ENCODE results near the gene ACVR1B. TPM values are rescaled to one million over a fixed set of nuclear protein-coding genes. Genes with fewer than 3 reads are reported as not detected.

The ACVR1B gene
- total and polyA plus RNA-seq, 9 of the 15 experiments (the other 6 are each of a cell fraction or from before 2014, with no cell fraction given), result 0.97 to 15.1 (median 6.8) TPM

DNA sequence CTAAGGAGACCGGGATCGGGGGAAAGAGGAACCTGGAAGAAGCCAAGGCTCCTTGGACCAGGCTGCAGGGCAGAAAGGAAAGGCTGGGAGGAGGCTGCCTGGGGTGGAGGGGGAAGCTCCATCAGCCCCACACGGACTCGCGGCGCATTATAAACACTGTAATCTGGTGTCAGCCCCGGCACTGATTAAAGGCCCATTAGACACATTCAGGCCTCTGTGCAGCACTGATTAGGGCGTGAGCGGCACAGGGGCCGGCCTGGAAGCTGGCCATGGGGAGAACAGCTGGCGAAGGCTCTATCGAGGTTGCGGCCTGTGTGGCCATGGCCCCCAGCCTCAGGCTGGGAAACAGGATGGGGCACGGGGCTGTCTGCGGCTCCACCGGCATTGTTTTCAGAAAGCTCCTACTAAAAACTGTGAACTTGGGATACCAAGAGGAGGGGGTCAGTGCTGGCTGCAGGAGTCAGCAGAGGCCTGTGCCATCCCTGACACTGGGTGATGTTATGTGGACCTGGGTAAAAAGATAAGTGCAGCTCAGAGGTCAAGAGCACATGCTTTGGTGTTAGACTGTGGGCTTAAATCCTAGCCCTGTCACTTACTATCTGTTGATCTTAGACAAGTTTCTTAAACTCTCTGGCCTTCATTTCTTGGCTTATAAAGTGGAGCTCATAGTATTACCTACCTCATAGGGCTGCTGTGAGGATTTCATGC lies 33.6 kb upstream of the ACVR1B start (continued):
- TF ChIP-seq, protein P1, sequence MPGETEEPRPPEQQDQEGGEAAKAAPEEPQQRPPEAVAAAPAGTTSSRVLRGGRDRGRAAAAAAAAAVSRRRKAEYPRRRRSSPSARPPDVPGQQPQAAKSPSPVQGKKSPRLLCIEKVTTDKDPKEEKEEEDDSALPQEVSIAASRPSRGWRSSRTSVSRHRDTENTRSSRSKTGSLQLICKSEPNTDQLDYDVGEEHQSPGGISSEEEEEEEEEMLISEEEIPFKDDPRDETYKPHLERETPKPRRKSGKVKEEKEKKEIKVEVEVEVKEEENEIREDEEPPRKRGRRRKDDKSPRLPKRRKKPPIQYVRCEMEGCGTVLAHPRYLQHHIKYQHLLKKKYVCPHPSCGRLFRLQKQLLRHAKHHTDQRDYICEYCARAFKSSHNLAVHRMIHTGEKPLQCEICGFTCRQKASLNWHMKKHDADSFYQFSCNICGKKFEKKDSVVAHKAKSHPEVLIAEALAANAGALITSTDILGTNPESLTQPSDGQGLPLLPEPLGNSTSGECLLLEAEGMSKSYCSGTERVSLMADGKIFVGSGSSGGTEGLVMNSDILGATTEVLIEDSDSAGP (CRISPR knock-in tag; IDR thresholded peaks at IDR 0.05), result no peak
- TF ChIP-seq, protein P2, sequence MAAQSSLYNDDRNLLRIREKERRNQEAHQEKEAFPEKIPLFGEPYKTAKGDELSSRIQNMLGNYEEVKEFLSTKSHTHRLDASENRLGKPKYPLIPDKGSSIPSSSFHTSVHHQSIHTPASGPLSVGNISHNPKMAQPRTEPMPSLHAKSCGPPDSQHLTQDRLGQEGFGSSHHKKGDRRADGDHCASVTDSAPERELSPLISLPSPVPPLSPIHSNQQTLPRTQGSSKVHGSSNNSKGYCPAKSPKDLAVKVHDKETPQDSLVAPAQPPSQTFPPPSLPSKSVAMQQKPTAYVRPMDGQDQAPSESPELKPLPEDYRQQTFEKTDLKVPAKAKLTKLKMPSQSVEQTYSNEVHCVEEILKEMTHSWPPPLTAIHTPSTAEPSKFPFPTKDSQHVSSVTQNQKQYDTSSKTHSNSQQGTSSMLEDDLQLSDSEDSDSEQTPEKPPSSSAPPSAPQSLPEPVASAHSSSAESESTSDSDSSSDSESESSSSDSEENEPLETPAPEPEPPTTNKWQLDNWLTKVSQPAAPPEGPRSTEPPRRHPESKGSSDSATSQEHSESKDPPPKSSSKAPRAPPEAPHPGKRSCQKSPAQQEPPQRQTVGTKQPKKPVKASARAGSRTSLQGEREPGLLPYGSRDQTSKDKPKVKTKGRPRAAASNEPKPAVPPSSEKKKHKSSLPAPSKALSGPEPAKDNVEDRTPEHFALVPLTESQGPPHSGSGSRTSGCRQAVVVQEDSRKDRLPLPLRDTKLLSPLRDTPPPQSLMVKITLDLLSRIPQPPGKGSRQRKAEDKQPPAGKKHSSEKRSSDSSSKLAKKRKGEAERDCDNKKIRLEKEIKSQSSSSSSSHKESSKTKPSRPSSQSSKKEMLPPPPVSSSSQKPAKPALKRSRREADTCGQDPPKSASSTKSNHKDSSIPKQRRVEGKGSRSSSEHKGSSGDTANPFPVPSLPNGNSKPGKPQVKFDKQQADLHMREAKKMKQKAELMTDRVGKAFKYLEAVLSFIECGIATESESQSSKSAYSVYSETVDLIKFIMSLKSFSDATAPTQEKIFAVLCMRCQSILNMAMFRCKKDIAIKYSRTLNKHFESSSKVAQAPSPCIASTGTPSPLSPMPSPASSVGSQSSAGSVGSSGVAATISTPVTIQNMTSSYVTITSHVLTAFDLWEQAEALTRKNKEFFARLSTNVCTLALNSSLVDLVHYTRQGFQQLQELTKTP (IDR thresholded peaks at IDR 0.05; ENCODE audit: low read depth in 1 of 2, partially characterized antibody in 2 of 2), result peak in 1 of 2 experiments; percentile 31
- peak; percentile 83; the same call in 1 of the 2 replicates for TF ChIP-seq DMBX1 (CRISPR knock-in tag; IDR thresholded peaks at IDR 0.05; ENCODE audit: borderline replicate concordance)
- TF ChIP-seq ZNF436 (CRISPR knock-in tag; IDR thresholded peaks at IDR 0.05), result no peak
- peak; percentile 73 for TF ChIP-seq PHB2 (IDR thresholded peaks at IDR 0.05; ENCODE audit: low read depth)
- TF ChIP-seq DACH1 (IDR thresholded peaks at IDR 0.05; ENCODE audit: partially characterized antibody), result peak; percentile 91
- peak; percentile 64; the same call in 1 of the 2 replicates for TF ChIP-seq CC2D1A (IDR thresholded peaks at IDR 0.05)
- TF ChIP-seq KLF10 (CRISPR knock-in tag; IDR thresholded peaks at IDR 0.05), result no peak
- TF ChIP-seq STAT5B (CRISPR knock-in tag; IDR thresholded peaks at IDR 0.05), result no peak
- no peak for TF ChIP-seq RFX7 (CRISPR knock-in tag; IDR thresholded peaks at IDR 0.05)
- 0 out of 2 replicates have a peak, but pooled peaks have one; percentile 40 for TF ChIP-seq ZNF644 (tag; IDR thresholded peaks at IDR 0.05; ENCODE audit: low read depth)
